ENCODE results near the gene TSPAN9.

Gene TSPAN9

GRCh38 chr12:3319723-3320492, 242.7 kb downstream of the TSPAN9 start:
- Histone ChIP-seq H2AFZ (ENCODE audit: low read depth, low read length, severe bottlenecking) (no peak overlapping the region), H3K79me2 (ENCODE audit: insufficient read depth, low read length) (no peaks in the 10 kb centered on the region), H3K4me3 (ENCODE audit: insufficient read depth, low read length, poor library complexity, severe bottlenecking) (no peak overlapping the region), H3K9ac (ENCODE audit: low read length) (no peak overlapping the region), H4K20me1 (ENCODE audit: low read depth, low read length) (no peaks in the 10 kb centered on the region), H3K27ac (ENCODE audit: low read depth, low read length) (no peak overlapping the region), H3K27me3 (ENCODE audit: low read length) (no peaks in the 10 kb centered on the region), H3K36me3 (ENCODE audit: low read length) (no peaks in the 10 kb centered on the region), H3K9me3 (ENCODE audit: insufficient read depth, low read length) (no peaks in the 10 kb centered on the region), H3F3A (ENCODE audit: insufficient read depth) (no peaks in the 10 kb centered on the region), H3K9me2 (replicated peaks; ENCODE audit: insufficient read depth, low read length) (no peaks in the 10 kb centered on the region), H3K4me2 (ENCODE audit: low read depth, low read length, poor library complexity, severe bottlenecking) (no peak overlapping the region)
- TF ChIP-seq CTCF (IDR thresholded peaks at IDR 0.05; ENCODE audit: insufficient read depth, low read length, poor library complexity, severe bottlenecking) (no peak), EZH2phosphoT487 (conservative IDR thresholded peaks at IDR 0.05; ENCODE audit: low read length) (no peak)

- no peak for TF ChIP-seq CTCF (IDR thresholded peaks at IDR 0.05; ENCODE audit: insufficient read depth, low read length, poor library complexity, severe bottlenecking)
- TF ChIP-seq EZH2phosphoT487 (conservative IDR thresholded peaks at IDR 0.05; ENCODE audit: low read length): no peak
- Histone ChIP-seq H3K36me3 (ENCODE audit: low read length) (no peaks in the 10 kb centered on the region), H3K79me2 (ENCODE audit: insufficient read depth, low read length) (no peaks in the 10 kb centered on the region)
These were observed 243.8 kb downstream of the TSPAN9 start for GRCh38 chr12:3320881-3321509.

GRCh38 chr12:3321881-3322280, 244.7 kb downstream of the TSPAN9 start:
- no peaks in the 10 kb centered on the region for H4K20me1 ChIP-seq (ENCODE audit: low read depth, low read length)

More at GRCh38 chr12:3320881-3321509, 243.8 kb downstream of the TSPAN9 start:
- Histone ChIP-seq H3K9ac (ENCODE audit: low read length) (no peak overlapping the region), H3K27ac (ENCODE audit: low read depth, low read length) (no peak overlapping the region), H3F3A (ENCODE audit: insufficient read depth) (no peaks in the 10 kb centered on the region), H2AFZ (ENCODE audit: low read depth, low read length, severe bottlenecking) (no peak overlapping the region), H4K20me1 (ENCODE audit: low read depth, low read length) (no peaks in the 10 kb centered on the region), H3K9me3 (ENCODE audit: insufficient read depth, low read length) (no peaks in the 10 kb centered on the region), H3K4me2 (ENCODE audit: low read depth, low read length, poor library complexity, severe bottlenecking) (no peak overlapping the region), H3K27me3 (ENCODE audit: low read length) (peaks cover 5% of the 10 kb centered on the region; the same call in 1 of the 2 replicates), H3K4me3 (ENCODE audit: insufficient read depth, low read length, poor library complexity, severe bottlenecking) (no peak overlapping the region), H3K9me2 (replicated peaks; ENCODE audit: insufficient read depth, low read length) (no peaks in the 10 kb centered on the region)

More at GRCh38 chr12:3321881-3322280, 244.7 kb downstream of the TSPAN9 start:
- no peak overlapping the region for H3K4me2 ChIP-seq (ENCODE audit: low read depth, low read length, poor library complexity, severe bottlenecking)
- peaks cover 5% of the 10 kb centered on the region; the same call in 1 of the 2 replicates for H3K27me3 ChIP-seq (ENCODE audit: low read length)
- H3K4me3 ChIP-seq (ENCODE audit: insufficient read depth, low read length, poor library complexity, severe bottlenecking): no peak overlapping the region
- TF ChIP-seq EZH2phosphoT487 (conservative IDR thresholded peaks at IDR 0.05; ENCODE audit: low read length) (no peak), CTCF (IDR thresholded peaks at IDR 0.05; ENCODE audit: insufficient read depth, low read length, poor library complexity, severe bottlenecking) (no peak)
- no peaks in the 10 kb centered on the region for H3K9me3 ChIP-seq (ENCODE audit: insufficient read depth, low read length)
- H3K79me2 ChIP-seq (ENCODE audit: insufficient read depth, low read length): no peaks in the 10 kb centered on the region
- H3K9me2 ChIP-seq (replicated peaks; ENCODE audit: insufficient read depth, low read length): no peaks in the 10 kb centered on the region
- no peak overlapping the region for H3K9ac ChIP-seq (ENCODE audit: low read length)
- H3F3A ChIP-seq (ENCODE audit: insufficient read depth): no peaks in the 10 kb centered on the region
- no peak overlapping the region for H3K27ac ChIP-seq (ENCODE audit: low read depth, low read length)
- H2AFZ ChIP-seq (ENCODE audit: low read depth, low read length, severe bottlenecking): no peak overlapping the region
- H3K36me3 ChIP-seq (ENCODE audit: low read length): no peaks in the 10 kb centered on the region

All from SU-DHL-6 (cell line).